ENCODE data around the gene ARFGAP1.

ARFGAP1 gene

GRCh38 chr20:63260521-63260920, 12.1 kb upstream of the ARFGAP1 start:
- no peak for DNase-seq (ENCODE audit: low spot score)

GRCh38 chr20:63261060-63261794, 11.4 kb upstream of the ARFGAP1 start:
- no peak for DNase-seq (ENCODE audit: low spot score)

- no peak for DNase-seq (ENCODE audit: low spot score)
These were observed 10.7 kb upstream of the ARFGAP1 start for GRCh38 chr20:63261795-63262528.

GRCh38 chr20:63262836-63263235, 9.8 kb upstream of the ARFGAP1 start:
- DNase-seq (ENCODE audit: low spot score): no peak

GRCh38 chr20:63264000-63264399, 8.6 kb upstream of the ARFGAP1 start:
- no peak for DNase-seq (ENCODE audit: low spot score)

GRCh38 chr20:63264519-63264918, 8.1 kb upstream of the ARFGAP1 start:
- DNase-seq (ENCODE audit: low spot score): no peak

GRCh38 chr20:63265891-63266515, 6.6 kb upstream of the ARFGAP1 start:
- DNase-seq (ENCODE audit: low spot score): no peak

GRCh38 chr20:63267691-63268090, 4.9 kb upstream of the ARFGAP1 start:
- DNase-seq (ENCODE audit: low spot score): no peak

GRCh38 chr20:63268256-63268655, 4.4 kb upstream of the ARFGAP1 start:
- DNase-seq (ENCODE audit: low spot score): no peak

- no peak for DNase-seq (ENCODE audit: low spot score)
These were observed 3.8 kb upstream of the ARFGAP1 start for GRCh38 chr20:63268671-63269439.

GRCh38 chr20:63269724-63270123, 2.9 kb upstream of the ARFGAP1 start:
- no peak for DNase-seq (ENCODE audit: low spot score)

GRCh38 chr20:63270606-63271325, 1.8 kb upstream of the ARFGAP1 start:
- no peak for DNase-seq (ENCODE audit: low spot score)

- DNase-seq (ENCODE audit: low spot score): no peak
These were observed 506 bp downstream of the ARFGAP1 start for GRCh38 chr20:63273059-63273579.

GRCh38 chr20:63273635-63274380, 1.2 kb downstream of the ARFGAP1 start:
- peak; percentile 87 for DNase-seq (ENCODE audit: low spot score)

- no peak for DNase-seq (ENCODE audit: low spot score)
These were observed 2.0 kb downstream of the ARFGAP1 start for GRCh38 chr20:63274381-63275228.

GRCh38 chr20:63275825-63276224, 3.2 kb downstream of the ARFGAP1 start:
- no peak for DNase-seq (ENCODE audit: low spot score)

- DNase-seq (ENCODE audit: low spot score): no peak
These were observed 4.3 kb downstream of the ARFGAP1 start for GRCh38 chr20:63276956-63277355.

- no peak for DNase-seq (ENCODE audit: low spot score)
These were observed 5.1 kb downstream of the ARFGAP1 start for GRCh38 chr20:63277466-63278272.

GRCh38 chr20:63278661-63279060, 6.0 kb downstream of the ARFGAP1 start:
- no peak for DNase-seq (ENCODE audit: low spot score)

Data from hepatic stellate cell (primary cell).